B cell (primary cell): ENCODE data around the gene IAH1. TPM values are rescaled to one million over a fixed set of nuclear protein-coding genes. Genes with fewer than 3 reads are reported as not detected.

Source experiments
- ATAC-seq: fragments of 200-7000 bp; cut with Tn5 transposase; one replicate; pipeline ENCODE4 v1.10.0; 2021; ENCODE audit warnings: low read depth, mild to moderate bottlenecking, moderate number of reproducible peaks, moderate library complexity
- CTCF ChIA-PET: fragments of 350-600 bp; sonication (Branson Sonifier 250); formaldehyde crosslinking; loops from one replicate; lab custom pipeline; 2021; ENCODE audit warnings: antibody characterized with exemption, inconsistent platforms; lab: Charles Lee
- POLR2A ChIA-PET: fragments of 350-600 bp; sonication (Branson Sonifier 250); formaldehyde crosslinking; loops from one replicate; lab custom pipeline; 2021; ENCODE audit warnings: antibody characterized with exemption; lab: Charles Lee
- DNase-seq: peaks from one replicate; pipeline ENCODE4 v3.0.0; 2013
- H2AFZ ChIP-seq: 2 replicates; pipeline ENCODE4 v1.6.1; 2012; ENCODE audit warnings: mild to moderate bottlenecking, low read depth, low read length; ENCODE audit not compliant: insufficient read depth, poor library complexity, severe bottlenecking
- H3K27ac ChIP-seq, 2 donors: 1 replicate in 1 of 2; 2 replicates in 1 of 2; pipeline ENCODE4 v1.5.1; 2012 to 2013; ENCODE audit warnings: low read length in 2 of 2, mild to moderate bottlenecking in 2 of 2, moderate library complexity in 1 of 2
- H3K27me3 ChIP-seq, 4 experiments: fragments of 200-600 bp in 1 of 4; sonication (generic) in 1 of 4; replicated peaks in 1 of 4; 1 replicate in 2 of 4; 2 replicates in 2 of 4; pipeline versions ENCODE4 v1.6.1 to v1.7.0; 2013 to 2016; ENCODE audit warnings: low read length in 3 of 4, mild to moderate bottlenecking in 2 of 4, mixed read lengths in 1 of 4, moderate library complexity in 1 of 4; ENCODE audit not compliant: insufficient read depth in 4 of 4, control insufficient read depth in 3 of 4; ENCODE audit errors: control extremely low read depth in 1 of 4
- H3K36me3 ChIP-seq, 2 experiments: replicated peaks in 1 of 2; 1 replicate in 1 of 2; 2 replicates in 1 of 2; pipeline versions ENCODE4 v1.6.1 to v1.7.1; 2013; ENCODE audit warnings: low read length in 1 of 2; ENCODE audit not compliant: insufficient read depth in 2 of 2, control insufficient read depth in 1 of 2; ENCODE audit errors: control extremely low read depth in 1 of 2, extremely low read depth in 1 of 2
- H3K4me1 ChIP-seq, 2 donors: fragments of 200-600 bp in 1 of 2; sonication (generic) in 1 of 2; 1 replicate in 1 of 2; 2 replicates in 1 of 2; pipeline versions ENCODE4 v1.5.1 to v1.6.1; 2013 to 2017; ENCODE audit warnings: low read length in 2 of 2; ENCODE audit not compliant: control insufficient read depth in 2 of 2, insufficient read depth in 2 of 2
- H3K4me2 ChIP-seq: replicated peaks from 2 replicates; pipeline ENCODE3; 2012; ENCODE audit warnings: mild to moderate bottlenecking, low read depth, low read length; ENCODE audit not compliant: poor library complexity, severe bottlenecking
- H3K4me3 ChIP-seq, 5 experiments: fragments of 200-600 bp in 1 of 5; sonication (generic) in 1 of 5; 1 replicate in 3 of 5; 2 replicates in 2 of 5; pipeline versions ENCODE4 v1.5.1 to v1.7.0; 2011 to 2016; ENCODE audit warnings: low read length in 4 of 5, mild to moderate bottlenecking in 4 of 5, low read depth in 2 of 5, control low read depth in 1 of 5, moderate library complexity in 1 of 5; ENCODE audit not compliant: insufficient read depth in 1 of 5; ENCODE audit errors: control extremely low read depth in 1 of 5, extremely low read depth in 1 of 5
- H3K79me2 ChIP-seq: fragments of 200-600 bp; sonication (generic); one replicate; pipeline ENCODE4 v1.6.0; 2016; ENCODE audit warnings: low read length; ENCODE audit not compliant: control insufficient read depth, insufficient read depth
- H3K9ac ChIP-seq: fragments of 200-600 bp; sonication (generic); 2 replicates; pipeline ENCODE4 v1.6.1; 2017; ENCODE audit warnings: mild to moderate bottlenecking, low read length, moderate library complexity
- H3K9me3 ChIP-seq, 3 donors: one replicate each; pipeline versions ENCODE4 v1.6.1 to v1.7.1; 2013; ENCODE audit warnings: low read length in 2 of 3; ENCODE audit not compliant: control insufficient read depth in 2 of 3, insufficient read depth in 1 of 3; ENCODE audit errors: control extremely low read depth in 1 of 3
- H4K20me1 ChIP-seq: 2 replicates; pipeline ENCODE4 v1.6.0; 2012; ENCODE audit warnings: mild to moderate bottlenecking, low read length; ENCODE audit not compliant: insufficient read depth, control insufficient read depth, poor library complexity, severe bottlenecking
- H3K27ac Mint-ChIP-seq: one replicate; pipeline ENCODE4 v1.8.0; 2021; ENCODE audit warnings: mixed read lengths
- H3K27me3 Mint-ChIP-seq: one replicate; pipeline ENCODE4 v1.8.0; 2021; ENCODE audit warnings: mixed read lengths
- H3K4me1 Mint-ChIP-seq: one replicate; pipeline ENCODE4 v1.8.0; 2021; ENCODE audit warnings: mixed read lengths
- H3K4me3 Mint-ChIP-seq: one replicate; pipeline ENCODE4 v1.8.0; 2021; ENCODE audit warnings: mixed read lengths
- H3K9me3 Mint-ChIP-seq: one replicate; pipeline ENCODE4 v1.8.0; 2022; ENCODE audit warnings: mixed read lengths; ENCODE audit not compliant: insufficient read depth
- CTCF ChIP-seq: fragments of 200-600 bp; IDR thresholded peaks from one replicate; pipeline ENCODE4 v1.8.0; 2022; ENCODE audit warnings: antibody characterized with exemption, mild to moderate bottlenecking
- EZH2 ChIP-seq: IDR thresholded peaks from 2 replicates; pipeline ENCODE4 v1.6.1; 2012; ENCODE audit warnings: borderline replicate concordance, low read depth, mild to moderate bottlenecking, moderate library complexity, low read length; ENCODE audit not compliant: insufficient read depth, poor library complexity, severe bottlenecking
- WGBS: methylation state at CpG from one replicate; pipeline ENCODE4 v1.1.5; 2013; ENCODE audit warnings: missing lambda C conversion rate; ENCODE audit not compliant: insufficient coverage; 5-methylcytosine and 5-hydroxymethylcytosine counted together
- intact Hi-C: fragments of 100-400 bp; cut with micrococcal nuclease; formaldehyde crosslinking; loops from one replicate; pipeline ENCODE4 v1.10.0; 2022
- polyA plus RNA-seq: library from polyadenylated mRNA; depleted of rRNA; stranded (reverse); fragments of >200 nt; gene quantifications from 2 replicates; pipeline ENCODE4 v1.2.3, GENCODE V29; 2012
- total RNA-seq, 2 donors: library from RNA; stranded (reverse); fragments of 120-200 nt in 1 of 2; gene quantifications; 1 replicate in 1 of 2; 2 replicates in 1 of 2; pipeline versions ENCODE4 v1.2.3 to v1.2.4, GENCODE V29; 2013 to 2022

Gene IAH1
- total and polyA plus RNA-seq, 2 donors (not counting 1 experiment from before 2014, with no cell fraction given) = 33.3 to 54.8 TPM

- ATAC-seq (no peak), DNase-seq (no peak)
- intact Hi-C loops = no loop called here
- H2AFZ ChIP-seq = no peak overlapping the region
- ChIA-PET POLR2A (no interaction called here), CTCF (interaction anchor here (0.8 kb wide), 1 partner anchor 53 kb away, joined by 3 read pairs; no protein-coding TSS in a partner anchor)
- no peaks in the 10 kb centered on the region for H3K9me3 ChIP-seq
- H3K27me3 Mint-ChIP-seq = no peaks in the 10 kb centered on the region
- H3K4me3 ChIP-seq = no peak overlapping the region
- H3K9me3 Mint-ChIP-seq = no peaks in the 10 kb centered on the region
- H4K20me1 ChIP-seq = no peaks in the 10 kb centered on the region
- H3K4me1 Mint-ChIP-seq = no peaks in the 10 kb centered on the region
- no peak for TF ChIP-seq CTCF
- TF ChIP-seq EZH2 = no peak
- no peak overlapping the region for H3K27ac Mint-ChIP-seq
- H3K27me3 ChIP-seq = no peaks in the 10 kb centered on the region
- H3K27ac ChIP-seq = no peak overlapping the region
- 100% methylated on average over 1 of the region's 5 CpGs for WGBS
- no peak overlapping the region for H3K9ac ChIP-seq
- H3K79me2 ChIP-seq = peaks cover 12% of the 10 kb centered on the region
- H3K4me1 ChIP-seq = peaks cover 10 to 13% of the 10 kb centered on the region in 2 donors
- no peak overlapping the region for H3K4me3 Mint-ChIP-seq
- H3K36me3 ChIP-seq = peaks cover 15 to 40% of the 10 kb centered on the region in 2 experiments
- no peak overlapping the region for H3K4me2 ChIP-seq
Measured at GRCh38 chr2:9428965-9429577, 45.3 kb upstream of the IAH1 start.
